RPMI7951 (cell line): ENCODE results near the gene SH2D3C. TPM values are rescaled to one million over a fixed set of nuclear protein-coding genes. Genes with fewer than 3 reads are reported as not detected.
A peak's percentile ranks its signal among the peaks of the same experiment; 100 is the strongest.

ENCODE experiments used
- DNase-seq: peaks from one replicate; pipeline ENCODE4 v3.0.0-alpha.2; 2012; ENCODE audit warnings: low read depth
- total RNA-seq: library from RNA; depleted of rRNA; stranded (reverse); fragments of >200 nt; shearing (Covaris generic); gene quantifications from 2 replicates; pipeline ENCODE4 v1.2.3, GENCODE V29; 2014

Gene SH2D3C
- total RNA-seq, 1 experiment from 2014 or later: 0.12 TPM

- no peak for DNase-seq
Observed at GRCh38 chr9:127806871-127807270, 28.4 kb upstream of the SH2D3C start.

- DNase-seq: no peak
Observed at GRCh38 chr9:127805620-127806019, 27.2 kb upstream of the SH2D3C start.

- peak; percentile 60 for DNase-seq
Observed at GRCh38 chr9:127803507-127804352, 25.3 kb upstream of the SH2D3C start.

- peak; percentile 86 for DNase-seq
Observed at GRCh38 chr9:127802576-127803443, 24.3 kb upstream of the SH2D3C start, which contains the start of gene FPGS. TSS of gene FPGS (plus strand) at chr9:127802882. CDS start at chr9:127802925, 43 bp downstream.

- DNase-seq: no peak
Observed at GRCh38 chr9:127801955-127802575, 23.6 kb upstream of the SH2D3C start.

- peak; percentile 84 for DNase-seq
Observed at GRCh38 chr9:127796852-127797370, 18.4 kb upstream of the SH2D3C start.

GRCh38 chr9:127796225-127796813, 17.9 kb upstream of the SH2D3C start:
- peak; percentile 82 for DNase-seq

GRCh38 chr9:127794001-127794791, 15.7 kb upstream of the SH2D3C start:
- no peak for DNase-seq

GRCh38 chr9:127793093-127793708, 14.7 kb upstream of the SH2D3C start:
- no peak for DNase-seq

- DNase-seq: no peak
Observed at GRCh38 chr9:127792417-127793031, 14.1 kb upstream of the SH2D3C start.

- DNase-seq: no peak
Observed at GRCh38 chr9:127791085-127791484, 12.6 kb upstream of the SH2D3C start.

- DNase-seq: no peak
Observed at GRCh38 chr9:127790094-127790855, 11.8 kb upstream of the SH2D3C start.

- DNase-seq: no peak
Observed at GRCh38 chr9:127789179-127789578, 10.7 kb upstream of the SH2D3C start.

GRCh38 chr9:127788337-127789011, 10.0 kb upstream of the SH2D3C start:
- no peak for DNase-seq

GRCh38 chr9:127786773-127787104, 8.3 kb upstream of the SH2D3C start:
- DNase-seq: no peak

GRCh38 chr9:127785933-127786772, 7.7 kb upstream of the SH2D3C start, which contains the start of gene CDK9:
TSS of gene CDK9 (plus strand) at chr9:127786034. CDS start at chr9:127786149, 115 bp downstream.
- DNase-seq: peak; percentile 83
